Pons (tissue), 1 donor: ENCODE results near the gene PCGF3.
"Not testable (repeated sequence)": the region's sequence is repeated elsewhere in the genome, so short reads cannot be mapped to it uniquely, and the experiment has no call there.

ENCODE experiments used
- DNase-seq: peaks from one replicate; pipeline ENCODE4 v3.0.0-alpha.2; 2016; ENCODE audit warnings: low spot score

PCGF3 gene

GRCh38 chr4:725391-726234, 20.0 kb downstream of the PCGF3 start:
- DNase-seq: no peak

- no peak for DNase-seq
Observed at GRCh38 chr4:726235-726787, 20.7 kb downstream of the PCGF3 start.

GRCh38 chr4:726838-727237, 21.2 kb downstream of the PCGF3 start:
- DNase-seq: no peak

- no peak for DNase-seq
Observed at GRCh38 chr4:727576-727975, 21.9 kb downstream of the PCGF3 start.

- DNase-seq: no peak
Observed at GRCh38 chr4:729336-730315, 24.0 kb downstream of the PCGF3 start.

- no peak for DNase-seq
Observed at GRCh38 chr4:730511-730910, 24.9 kb downstream of the PCGF3 start.

- not testable (repeated sequence) for DNase-seq
Observed at GRCh38 chr4:730946-731904, 25.6 kb downstream of the PCGF3 start.

- DNase-seq: not testable (repeated sequence)
Observed at GRCh38 chr4:731954-732353, 26.3 kb downstream of the PCGF3 start.

GRCh38 chr4:732486-732885, 26.9 kb downstream of the PCGF3 start:
- no peak for DNase-seq

GRCh38 chr4:732911-733630, 27.4 kb downstream of the PCGF3 start:
- DNase-seq: no peak

- no peak for DNase-seq
Observed at GRCh38 chr4:733631-733980, 28.0 kb downstream of the PCGF3 start.

- no peak for DNase-seq
Observed at GRCh38 chr4:734075-734474, 28.4 kb downstream of the PCGF3 start.

- DNase-seq: no peak
Observed at GRCh38 chr4:734951-735350, 29.3 kb downstream of the PCGF3 start.

GRCh38 chr4:735583-735982, 30.0 kb downstream of the PCGF3 start:
- no peak for DNase-seq

- DNase-seq: not testable (repeated sequence)
Observed at GRCh38 chr4:736561-736960, 30.9 kb downstream of the PCGF3 start.

- no peak for DNase-seq
Observed at GRCh38 chr4:738781-739280, 33.2 kb downstream of the PCGF3 start.

GRCh38 chr4:739569-739968, 33.9 kb downstream of the PCGF3 start:
- no peak for DNase-seq

- no peak for DNase-seq
Observed at GRCh38 chr4:740011-740410, 34.4 kb downstream of the PCGF3 start.

GRCh38 chr4:740656-741282, 35.1 kb downstream of the PCGF3 start:
- DNase-seq: no peak

- DNase-seq: no peak
Observed at GRCh38 chr4:742096-742741, 36.6 kb downstream of the PCGF3 start.
